ENCODE measurements around the gene CHSY1.

- TF ChIP-seq CTCF (IDR thresholded peaks at IDR 0.05) (no peak), POLR2A (IDR thresholded peaks at IDR 0.05) (no peak)
Observed at GRCh38 chr15:101277943-101278564, 26.2 kb upstream of the CHSY1 start.
